ENCODE measurements around the gene RAD51D. TPM values are rescaled to one million over a fixed set of nuclear protein-coding genes. Genes with fewer than 3 reads are reported as not detected.
"Not testable (repeated sequence)": the region's sequence is repeated elsewhere in the genome, so short reads cannot be mapped to it uniquely, and the experiment has no call there.

Gene RAD51D
- total RNA-seq, 1 donor from 2014 or later = 34.9 TPM

DNA sequence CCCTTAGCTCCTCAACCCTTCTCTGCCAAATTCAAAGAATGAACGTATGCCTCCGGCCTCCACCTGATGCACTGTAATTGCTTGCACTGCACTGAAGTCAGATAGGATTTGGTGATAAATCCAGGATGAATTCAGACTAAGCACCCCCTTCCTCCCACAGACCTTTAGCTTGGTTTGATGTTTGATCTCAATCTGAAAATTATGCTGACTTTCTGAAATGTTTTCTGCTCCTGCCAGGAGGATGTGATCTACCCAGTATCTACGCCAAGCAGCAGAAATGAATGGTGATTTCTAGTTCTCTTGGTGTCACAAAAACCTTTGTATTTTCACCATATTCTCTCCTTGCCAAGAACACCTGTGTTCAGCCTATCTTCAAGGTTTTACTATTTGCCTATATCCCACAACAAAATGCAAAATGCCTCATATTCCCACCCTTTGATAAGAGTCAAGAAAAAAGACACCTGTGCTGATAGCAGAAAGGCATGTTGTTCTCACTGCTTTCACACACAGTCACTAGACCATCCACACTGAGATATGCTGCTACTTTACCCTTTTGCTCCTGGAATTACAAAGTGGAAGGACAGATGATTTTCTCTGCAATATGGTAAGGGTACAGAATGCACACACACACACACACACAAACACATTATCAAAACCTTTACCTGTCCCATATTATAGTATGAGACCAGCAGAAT is 70.8 kb downstream of the RAD51D start:
- intact Hi-C loops (cut with micrococcal nuclease) = no loop called here
- DNase-seq (ENCODE audit: low spot score) = no peak
- H3K36me3 Mint-ChIP-seq (ENCODE audit: low read depth) = peaks cover 15% of the 10 kb centered on the region
- no peaks in the 10 kb centered on the region for H3K9me3 Mint-ChIP-seq
- peaks cover 68% of the 10 kb centered on the region for H3K4me1 Mint-ChIP-seq (ENCODE audit: low read depth)
- H3K4me3 Mint-ChIP-seq = peak overlapping the region; percentile 56
- H3K27me3 Mint-ChIP-seq (ENCODE audit: insufficient read depth) = no peaks in the 10 kb centered on the region
- H3K27ac Mint-ChIP-seq = peak overlapping the region; percentile 41

DNA sequence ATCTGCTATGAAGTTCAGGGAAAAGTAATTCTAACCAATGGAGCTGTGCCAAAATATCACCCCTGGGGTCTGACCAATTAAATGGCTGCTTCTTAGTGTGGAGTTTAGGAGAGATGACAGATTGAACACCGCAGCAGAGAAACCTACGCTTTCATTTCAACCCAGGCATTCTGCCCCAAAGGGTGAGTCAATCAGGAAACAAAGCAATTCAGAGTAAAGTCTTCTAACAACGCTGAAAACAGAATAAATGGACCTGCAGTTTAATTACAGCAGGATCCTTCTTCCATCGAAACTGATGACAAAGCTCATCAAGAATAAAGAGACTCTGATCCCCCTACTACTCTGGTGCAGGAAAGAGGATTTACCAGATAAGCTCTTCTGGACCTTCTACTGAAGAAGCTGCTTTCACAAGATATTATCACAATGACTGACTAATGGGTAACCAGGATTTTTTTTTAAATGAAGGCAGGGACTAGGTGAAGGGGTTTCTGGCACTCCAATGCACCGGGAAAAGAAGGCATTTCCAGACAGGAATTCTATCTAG is 72.8 kb downstream of the RAD51D start:
- intact Hi-C loops (cut with micrococcal nuclease) = loop anchor here (1.0 kb wide), 5 partner anchors 16 to 72 kb away; partner anchors contain the start of genes RAD51D and RFFL
- peaks cover 49% of the 10 kb centered on the region for H3K4me1 Mint-ChIP-seq (ENCODE audit: low read depth)
- no peaks in the 10 kb centered on the region for H3K27me3 Mint-ChIP-seq (ENCODE audit: insufficient read depth)
- peak overlapping the region; percentile 97 for H3K27ac Mint-ChIP-seq
- DNase-seq (ENCODE audit: low spot score) = peak; percentile 65
- peaks cover 14% of the 10 kb centered on the region for H3K36me3 Mint-ChIP-seq (ENCODE audit: low read depth)
- no peaks in the 10 kb centered on the region for H3K9me3 Mint-ChIP-seq
- peak overlapping the region; percentile 66 for H3K4me3 Mint-ChIP-seq

- no peaks in the 10 kb centered on the region for H3K27me3 Mint-ChIP-seq (ENCODE audit: insufficient read depth)
- intact Hi-C loops (cut with micrococcal nuclease) = loop anchor here (1.0 kb wide), 5 partner anchors 17 to 73 kb away; partner anchors contain the start of genes RAD51D and RFFL
- peaks cover 14% of the 10 kb centered on the region for H3K36me3 Mint-ChIP-seq (ENCODE audit: low read depth)
- H3K27ac Mint-ChIP-seq = peak overlapping the region; percentile 97
- no peaks in the 10 kb centered on the region for H3K9me3 Mint-ChIP-seq
- peaks cover 44% of the 10 kb centered on the region for H3K4me1 Mint-ChIP-seq (ENCODE audit: low read depth)
- peak overlapping the region; percentile 66 for H3K4me3 Mint-ChIP-seq
- no peak for DNase-seq (ENCODE audit: low spot score)
Measured at GRCh38 chr17:35046245-35046644, 73.4 kb downstream of the RAD51D start.

- peak overlapping the region; percentile 66 for H3K4me3 Mint-ChIP-seq
- H3K4me1 Mint-ChIP-seq (ENCODE audit: low read depth) = peaks cover 40% of the 10 kb centered on the region
- intact Hi-C loops (cut with micrococcal nuclease); H3K27me3 Mint-ChIP-seq (ENCODE audit: insufficient read depth); H3K9me3 Mint-ChIP-seq; DNase-seq (ENCODE audit: low spot score): not testable (repeated sequence)
- peak overlapping the region; percentile 97 for H3K27ac Mint-ChIP-seq
- H3K36me3 Mint-ChIP-seq (ENCODE audit: low read depth) = peaks cover 21% of the 10 kb centered on the region
Measured at GRCh38 chr17:35045458-35045979, 74.1 kb downstream of the RAD51D start.

DNA sequence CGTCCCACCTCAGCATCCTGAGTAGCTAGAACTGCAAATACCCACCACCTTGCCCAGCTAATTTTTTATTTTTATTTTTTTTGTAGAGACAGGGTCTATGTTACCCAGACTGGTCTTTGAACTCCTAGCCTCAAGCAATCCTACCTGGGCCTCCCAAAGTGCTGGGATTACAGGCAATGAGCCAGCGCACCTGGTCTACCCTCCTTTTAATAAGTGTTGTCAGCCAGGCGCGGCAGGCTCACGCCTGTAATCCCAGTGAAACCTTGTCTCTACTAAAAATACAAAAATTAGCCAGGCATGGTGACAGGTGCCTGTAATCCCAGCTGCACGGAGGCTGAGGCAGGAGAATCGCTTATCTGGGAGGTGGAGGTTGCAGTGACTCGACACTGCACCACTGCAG is 75.5 kb downstream of the RAD51D start:
- no peak overlapping the region for H3K27ac Mint-ChIP-seq
- DNase-seq (ENCODE audit: low spot score) = no peak
- peaks cover 25% of the 10 kb centered on the region for H3K36me3 Mint-ChIP-seq (ENCODE audit: low read depth)
- H3K27me3 Mint-ChIP-seq (ENCODE audit: insufficient read depth) = peaks cover 2% of the 10 kb centered on the region
- intact Hi-C loops (cut with micrococcal nuclease) = no loop called here
- no peaks in the 10 kb centered on the region for H3K9me3 Mint-ChIP-seq
- H3K4me1 Mint-ChIP-seq (ENCODE audit: low read depth) = peaks cover 36% of the 10 kb centered on the region
- no peak overlapping the region for H3K4me3 Mint-ChIP-seq

Other genes starting within 250 kb of the RAD51D start
- 0.96 and 1.0 TPM in 2 replicates for gene CCT6B, start 158.4 kb downstream of the RAD51D start, total RNA-seq
- gene ZNF830, start 158.3 kb downstream of the RAD51D start, total RNA-seq = 28.0 and 29.7 TPM in 2 replicates
- gene LIG3, start 139.3 kb downstream of the RAD51D start, total RNA-seq = 70.9 and 75.2 TPM in 2 replicates
- gene RFFL, start 56.2 kb downstream of the RAD51D start, total RNA-seq = 28.1 and 28.2 TPM in 2 replicates
- gene FNDC8, start 1.8 kb upstream of the RAD51D start, total RNA-seq = not detected in 2 replicates
- 51.1 and 54.4 TPM in 2 replicates for gene NLE1, start 22.4 kb upstream of the RAD51D start, total RNA-seq
- not detected in 2 replicates for gene UNC45B, start 28.0 kb upstream of the RAD51D start, total RNA-seq
- gene SLC35G3, start 74.5 kb upstream of the RAD51D start, total RNA-seq = not detected in 2 replicates
- gene SLFN5, start 123.2 kb upstream of the RAD51D start, total RNA-seq = 10.4 and 11.0 TPM in 2 replicates